ENCODE data around the gene MAPKAPK2.

Gene MAPKAPK2

DNA sequence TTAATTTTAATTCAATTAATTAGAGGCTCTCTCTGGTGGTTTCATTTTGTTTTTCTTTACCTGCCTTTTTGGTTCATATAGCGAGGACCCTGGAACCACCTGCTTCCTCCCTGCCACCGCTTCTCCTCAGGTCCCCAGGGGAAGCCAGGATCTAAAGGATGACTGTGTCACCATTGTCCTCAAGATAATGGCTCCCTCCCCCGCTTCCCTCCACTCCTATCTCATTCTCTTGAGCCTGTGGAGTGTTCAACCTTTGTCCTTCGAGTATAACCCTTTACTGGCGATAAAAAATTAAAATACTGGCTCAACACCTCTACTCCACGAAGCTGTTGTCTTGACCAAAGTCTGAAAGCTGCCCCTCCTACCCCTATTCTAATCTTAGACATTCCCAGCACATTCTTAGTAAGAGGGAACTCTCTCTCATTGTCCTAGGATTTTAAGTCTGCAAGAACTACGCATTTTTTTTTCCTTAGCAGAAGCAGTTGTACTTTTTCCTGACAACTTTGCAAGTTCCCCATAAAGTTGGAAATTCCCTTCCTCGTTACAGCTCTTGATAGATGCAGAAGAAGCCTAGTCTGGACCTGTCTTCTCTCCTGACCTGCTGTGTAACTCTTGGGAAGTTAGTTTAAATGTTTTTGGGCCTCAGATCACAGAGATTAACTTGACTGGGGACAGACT is 12.6 kb upstream of the MAPKAPK2 start:
- H3K36me3 ChIP-seq (ENCODE audit: control insufficient read depth in 2 of 2, insufficient read depth in 1 of 2, low read length in 2 of 2): no peaks in the 10 kb centered on the region
- H3K4me1 ChIP-seq (ENCODE audit: control insufficient read depth, insufficient read depth, low read length): no peaks in the 10 kb centered on the region
- POLR2A ChIA-PET: interaction anchor here (1.6 kb wide), 1 partner anchor 12 kb away, joined by 4 read pairs; no protein-coding TSS in a partner anchor
- no peak overlapping the region for H3K27ac ChIP-seq (ENCODE audit: extremely low read depth, low read depth, low read length)
- TF ChIP-seq PRDM1 (tag by site-specific recombination; IDR thresholded peaks at IDR 0.05) (no peak), BCL11B (tag by site-specific recombination; IDR thresholded peaks at IDR 0.05; ENCODE audit: low read depth) (no peak), ZBTB8A (tag by site-specific recombination; IDR thresholded peaks at IDR 0.05) (no peak), ZNF274 (IDR thresholded peaks at IDR 0.05; ENCODE audit: low read length) (no peak), ZNF274 (tag by site-specific recombination; IDR thresholded peaks at IDR 0.05; ENCODE audit: borderline replicate concordance) (no peak), ZNF37A (tag by site-specific recombination; IDR thresholded peaks at IDR 0.05) (no peak), OVOL3 (tag by site-specific recombination; IDR thresholded peaks at IDR 0.05) (no peak), EGR2 (tag by site-specific recombination; IDR thresholded peaks at IDR 0.05; ENCODE audit: low read depth) (no peak), ZNF140 (tag by site-specific recombination; IDR thresholded peaks at IDR 0.05) (no peak), ZNF747 (tag by site-specific recombination; IDR thresholded peaks at IDR 0.05) (no peak), ZNF248 (tag by site-specific recombination; IDR thresholded peaks at IDR 0.05) (no peak), ZSCAN5A (tag by site-specific recombination; IDR thresholded peaks at IDR 0.05) (no peak)
- no peaks in the 10 kb centered on the region for H3K9me3 ChIP-seq (ENCODE audit: control insufficient read depth, insufficient read depth, low read depth, low read length)
- CTCF ChIA-PET: interaction anchor here (0.9 to 6.2 kb wide), 8 partner anchors 8 to 240 kb away, joined by 3 to 70 read pairs (median 5); no protein-coding TSS in a partner anchor
- H3K4me3 ChIP-seq (ENCODE audit: low read depth, low read length): no peak overlapping the region

DNA sequence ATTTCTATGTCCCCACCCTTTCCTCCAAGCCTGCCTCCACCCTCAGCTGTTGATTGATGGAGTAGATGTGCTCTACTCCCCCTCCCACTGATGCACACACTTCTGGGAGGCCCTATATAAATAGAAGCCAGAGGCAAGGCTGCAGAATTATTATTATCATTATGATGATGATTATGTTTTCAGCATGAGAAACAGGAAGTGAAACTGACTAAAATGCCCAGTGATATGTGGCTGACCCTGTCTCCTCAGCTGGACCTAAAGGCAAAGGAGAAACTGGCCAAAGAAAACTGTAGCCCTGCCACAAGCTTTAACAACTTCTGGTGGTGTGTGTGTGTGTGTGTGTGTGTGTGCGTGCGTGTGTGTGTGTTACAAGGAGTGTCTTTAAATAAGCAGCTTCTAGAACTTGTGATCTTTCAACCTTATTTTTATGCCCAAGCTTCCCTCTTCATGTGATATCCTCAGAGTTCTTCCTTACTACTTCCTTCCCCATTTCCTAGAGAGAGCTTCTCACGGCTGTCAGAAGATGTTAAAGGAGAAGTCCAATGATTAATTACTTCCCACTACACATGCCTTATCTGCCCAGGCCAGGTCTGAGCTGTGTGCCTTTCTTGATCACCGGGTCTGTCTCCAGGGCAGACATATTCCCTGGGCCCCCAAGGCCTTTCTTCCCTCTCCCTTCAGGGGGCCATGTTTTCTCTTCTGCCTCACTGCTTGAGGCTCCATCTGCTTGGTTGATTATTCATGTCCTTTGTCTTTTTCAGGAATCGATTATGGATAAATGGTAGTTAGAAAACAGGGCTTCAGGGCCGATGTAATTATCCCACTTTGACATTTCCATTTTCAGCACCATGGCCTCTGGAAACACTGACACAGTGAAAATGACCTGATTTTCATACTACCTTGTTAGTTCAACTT is 11.6 kb upstream of the MAPKAPK2 start:
- POLR2A ChIA-PET: interaction anchor here (1.6 kb wide), 1 partner anchor 11 kb away, joined by 4 read pairs; no protein-coding TSS in a partner anchor
- TF ChIP-seq, protein P1, sequence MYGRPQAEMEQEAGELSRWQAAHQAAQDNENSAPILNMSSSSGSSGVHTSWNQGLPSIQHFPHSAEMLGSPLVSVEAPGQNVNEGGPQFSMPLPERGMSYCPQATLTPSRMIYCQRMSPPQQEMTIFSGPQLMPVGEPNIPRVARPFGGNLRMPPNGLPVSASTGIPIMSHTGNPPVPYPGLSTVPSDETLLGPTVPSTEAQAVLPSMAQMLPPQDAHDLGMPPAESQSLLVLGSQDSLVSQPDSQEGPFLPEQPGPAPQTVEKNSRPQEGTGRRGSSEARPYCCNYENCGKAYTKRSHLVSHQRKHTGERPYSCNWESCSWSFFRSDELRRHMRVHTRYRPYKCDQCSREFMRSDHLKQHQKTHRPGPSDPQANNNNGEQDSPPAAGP (tag by site-specific recombination; IDR thresholded peaks at IDR 0.05): no peak
- TF ChIP-seq, protein P2, sequence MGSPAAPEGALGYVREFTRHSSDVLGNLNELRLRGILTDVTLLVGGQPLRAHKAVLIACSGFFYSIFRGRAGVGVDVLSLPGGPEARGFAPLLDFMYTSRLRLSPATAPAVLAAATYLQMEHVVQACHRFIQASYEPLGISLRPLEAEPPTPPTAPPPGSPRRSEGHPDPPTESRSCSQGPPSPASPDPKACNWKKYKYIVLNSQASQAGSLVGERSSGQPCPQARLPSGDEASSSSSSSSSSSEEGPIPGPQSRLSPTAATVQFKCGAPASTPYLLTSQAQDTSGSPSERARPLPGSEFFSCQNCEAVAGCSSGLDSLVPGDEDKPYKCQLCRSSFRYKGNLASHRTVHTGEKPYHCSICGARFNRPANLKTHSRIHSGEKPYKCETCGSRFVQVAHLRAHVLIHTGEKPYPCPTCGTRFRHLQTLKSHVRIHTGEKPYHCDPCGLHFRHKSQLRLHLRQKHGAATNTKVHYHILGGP (tag by site-specific recombination; IDR thresholded peaks at IDR 0.05): 0 out of 2 replicates have a peak, but pooled peaks have one; percentile 24
- TF ChIP-seq ZBTB8A (tag by site-specific recombination; IDR thresholded peaks at IDR 0.05) (no peak), ZNF530 (tag by site-specific recombination; IDR thresholded peaks at IDR 0.05; ENCODE audit: low read depth) (no peak), ZNF157 (tag by site-specific recombination; IDR thresholded peaks at IDR 0.05) (no peak), ZNF677 (tag by site-specific recombination; IDR thresholded peaks at IDR 0.05) (no peak), GLIS1 (tag by site-specific recombination; IDR thresholded peaks at IDR 0.05) (no peak), ZNF211 (tag by site-specific recombination; IDR thresholded peaks at IDR 0.05; ENCODE audit: low read depth) (no peak), ZNF664 (tag by site-specific recombination; IDR thresholded peaks at IDR 0.05) (peak; percentile 89), ZNF529 (tag by site-specific recombination; IDR thresholded peaks at IDR 0.05; ENCODE audit: insufficient replicate concordance) (no peak), ZNF48 (tag by site-specific recombination; IDR thresholded peaks at IDR 0.05) (no peak), ZNF223 (tag by site-specific recombination; IDR thresholded peaks at IDR 0.05) (no peak)
- TF ChIP-seq, protein P3, sequence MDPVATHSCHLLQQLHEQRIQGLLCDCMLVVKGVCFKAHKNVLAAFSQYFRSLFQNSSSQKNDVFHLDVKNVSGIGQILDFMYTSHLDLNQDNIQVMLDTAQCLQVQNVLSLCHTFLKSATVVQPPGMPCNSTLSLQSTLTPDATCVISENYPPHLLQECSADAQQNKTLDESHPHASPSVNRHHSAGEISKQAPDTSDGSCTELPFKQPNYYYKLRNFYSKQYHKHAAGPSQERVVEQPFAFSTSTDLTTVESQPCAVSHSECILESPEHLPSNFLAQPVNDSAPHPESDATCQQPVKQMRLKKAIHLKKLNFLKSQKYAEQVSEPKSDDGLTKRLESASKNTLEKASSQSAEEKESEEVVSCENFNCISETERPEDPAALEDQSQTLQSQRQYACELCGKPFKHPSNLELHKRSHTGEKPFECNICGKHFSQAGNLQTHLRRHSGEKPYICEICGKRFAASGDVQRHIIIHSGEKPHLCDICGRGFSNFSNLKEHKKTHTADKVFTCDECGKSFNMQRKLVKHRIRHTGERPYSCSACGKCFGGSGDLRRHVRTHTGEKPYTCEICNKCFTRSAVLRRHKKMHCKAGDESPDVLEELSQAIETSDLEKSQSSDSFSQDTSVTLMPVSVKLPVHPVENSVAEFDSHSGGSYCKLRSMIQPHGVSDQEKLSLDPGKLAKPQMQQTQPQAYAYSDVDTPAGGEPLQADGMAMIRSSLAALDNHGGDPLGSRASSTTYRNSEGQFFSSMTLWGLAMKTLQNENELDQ (tag by site-specific recombination; IDR thresholded peaks at IDR 0.05; ENCODE audit: low read depth): no peak
- TF ChIP-seq, protein P4, sequence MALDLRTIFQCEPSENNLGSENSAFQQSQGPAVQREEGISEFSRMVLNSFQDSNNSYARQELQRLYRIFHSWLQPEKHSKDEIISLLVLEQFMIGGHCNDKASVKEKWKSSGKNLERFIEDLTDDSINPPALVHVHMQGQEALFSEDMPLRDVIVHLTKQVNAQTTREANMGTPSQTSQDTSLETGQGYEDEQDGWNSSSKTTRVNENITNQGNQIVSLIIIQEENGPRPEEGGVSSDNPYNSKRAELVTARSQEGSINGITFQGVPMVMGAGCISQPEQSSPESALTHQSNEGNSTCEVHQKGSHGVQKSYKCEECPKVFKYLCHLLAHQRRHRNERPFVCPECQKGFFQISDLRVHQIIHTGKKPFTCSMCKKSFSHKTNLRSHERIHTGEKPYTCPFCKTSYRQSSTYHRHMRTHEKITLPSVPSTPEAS (tag by site-specific recombination; IDR thresholded peaks at IDR 0.05): peak; percentile 73

More for the DNA sequence above, 11.6 kb upstream of the MAPKAPK2 start:
- Histone ChIP-seq H3K4me1 (ENCODE audit: control insufficient read depth, insufficient read depth, low read length) (no peaks in the 10 kb centered on the region), H3K27ac (ENCODE audit: extremely low read depth, low read depth, low read length) (no peak overlapping the region), H3K36me3 (ENCODE audit: control insufficient read depth in 2 of 2, insufficient read depth in 1 of 2, low read length in 2 of 2) (no peaks in the 10 kb centered on the region), H3K4me3 (ENCODE audit: low read depth, low read length) (no peak overlapping the region), H3K9me3 (ENCODE audit: control insufficient read depth, insufficient read depth, low read depth, low read length) (no peaks in the 10 kb centered on the region)
- CTCF ChIA-PET: interaction anchor here (0.7 to 6.2 kb wide), 12 partner anchors 9 to 288 kb away, joined by 3 to 70 read pairs (median 4); partner anchors contain the start of gene EIF2D

All from HEK293 (cell line).